Right atrium auricular region (tissue), 2 donors: ENCODE measurements around the gene SAMD4A. TPM values are rescaled to one million over a fixed set of nuclear protein-coding genes. Genes with fewer than 3 reads are reported as not detected.

Experiments
- DNase-seq: peaks from one replicate; pipeline ENCODE4 v3.0.0-alpha.2; 2019; ENCODE audit warnings: low spot score
- H3K27ac ChIP-seq, 2 donors: fragments of 200-600 bp; sonication (generic); 1 replicate in 1 of 2; 2 replicates in 1 of 2; pipeline ENCODE4 v1.5.1; 2016 to 2019
- H3K27me3 ChIP-seq, 2 donors: fragments of 200-600 bp; sonication (generic); one replicate each; pipeline versions ENCODE4 v1.5.1 to v1.6.0; 2017 to 2019
- H3K36me3 ChIP-seq: fragments of 200-600 bp; sonication (generic); one replicate; pipeline ENCODE4 v1.5.1; 2016
- H3K4me1 ChIP-seq, 2 donors: fragments of 200-600 bp; sonication (generic); one replicate each; pipeline versions ENCODE4 v1.5.1 to v1.6.0; 2017 to 2019
- H3K4me3 ChIP-seq, 2 donors: fragments of 200-600 bp; sonication (generic); 1 replicate in 1 of 2; 2 replicates in 1 of 2; pipeline ENCODE4 v1.5.1; 2017 to 2019; ENCODE audit warnings: mild to moderate bottlenecking in 1 of 2, moderate library complexity in 1 of 2
- H3K9me3 ChIP-seq, 2 donors: fragments of 200-600 bp; sonication (generic); one replicate each; pipeline ENCODE4 v1.5.1; 2019
- total RNA-seq, 2 donors: library from RNA; depleted of rRNA; stranded (reverse); fragments of >200 nt; gene quantifications; one replicate each; pipeline ENCODE4 v1.1.0, GENCODE V29; 2016
- TF ChIP-seq, protein P1 (sequence below), 2 donors: fragments of 200-600 bp; sonication (generic); IDR thresholded peaks; one replicate each; pipeline ENCODE4 v1.5.1; 2019; ENCODE audit warnings: antibody characterized with exemption in 2 of 2

Gene SAMD4A
- total RNA-seq, 2 donors from 2014 or later: 74.5 to 102 TPM

DNA sequence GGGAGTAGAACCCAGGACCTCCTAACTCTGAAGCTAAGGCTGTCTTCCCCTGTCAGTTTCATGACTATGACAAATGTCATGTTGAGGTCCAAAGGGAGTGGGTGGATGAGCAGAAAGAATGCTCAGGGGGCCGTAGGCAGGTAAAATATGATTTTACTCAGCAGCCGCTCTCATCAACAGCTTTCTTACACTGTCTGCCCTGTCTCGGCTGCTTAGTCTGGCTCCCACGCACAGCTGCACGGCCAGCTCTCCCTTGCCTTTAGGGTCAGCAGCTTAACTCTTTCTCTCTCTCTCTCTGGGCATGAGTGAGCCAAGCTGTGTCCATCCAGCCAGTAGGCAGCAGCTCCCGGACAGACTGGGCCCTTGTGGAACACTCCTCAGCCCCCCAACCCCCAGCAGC, 240.5 kb downstream of the SAMD4A start:
- H3K36me3 ChIP-seq: no peaks in the 10 kb centered on the region
- no peak overlapping the region for H3K27ac ChIP-seq
- peaks cover 0 to 12% of the 10 kb centered on the region in 2 donors for H3K4me1 ChIP-seq
- H3K27me3 ChIP-seq: no peaks in the 10 kb centered on the region
- H3K4me3 ChIP-seq: no peak overlapping the region
- DNase-seq: no peak
- H3K9me3 ChIP-seq: no peaks in the 10 kb centered on the region
- TF ChIP-seq, protein P1, sequence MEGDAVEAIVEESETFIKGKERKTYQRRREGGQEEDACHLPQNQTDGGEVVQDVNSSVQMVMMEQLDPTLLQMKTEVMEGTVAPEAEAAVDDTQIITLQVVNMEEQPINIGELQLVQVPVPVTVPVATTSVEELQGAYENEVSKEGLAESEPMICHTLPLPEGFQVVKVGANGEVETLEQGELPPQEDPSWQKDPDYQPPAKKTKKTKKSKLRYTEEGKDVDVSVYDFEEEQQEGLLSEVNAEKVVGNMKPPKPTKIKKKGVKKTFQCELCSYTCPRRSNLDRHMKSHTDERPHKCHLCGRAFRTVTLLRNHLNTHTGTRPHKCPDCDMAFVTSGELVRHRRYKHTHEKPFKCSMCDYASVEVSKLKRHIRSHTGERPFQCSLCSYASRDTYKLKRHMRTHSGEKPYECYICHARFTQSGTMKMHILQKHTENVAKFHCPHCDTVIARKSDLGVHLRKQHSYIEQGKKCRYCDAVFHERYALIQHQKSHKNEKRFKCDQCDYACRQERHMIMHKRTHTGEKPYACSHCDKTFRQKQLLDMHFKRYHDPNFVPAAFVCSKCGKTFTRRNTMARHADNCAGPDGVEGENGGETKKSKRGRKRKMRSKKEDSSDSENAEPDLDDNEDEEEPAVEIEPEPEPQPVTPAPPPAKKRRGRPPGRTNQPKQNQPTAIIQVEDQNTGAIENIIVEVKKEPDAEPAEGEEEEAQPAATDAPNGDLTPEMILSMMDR (IDR thresholded peaks at IDR 0.05): no peak

DNA sequence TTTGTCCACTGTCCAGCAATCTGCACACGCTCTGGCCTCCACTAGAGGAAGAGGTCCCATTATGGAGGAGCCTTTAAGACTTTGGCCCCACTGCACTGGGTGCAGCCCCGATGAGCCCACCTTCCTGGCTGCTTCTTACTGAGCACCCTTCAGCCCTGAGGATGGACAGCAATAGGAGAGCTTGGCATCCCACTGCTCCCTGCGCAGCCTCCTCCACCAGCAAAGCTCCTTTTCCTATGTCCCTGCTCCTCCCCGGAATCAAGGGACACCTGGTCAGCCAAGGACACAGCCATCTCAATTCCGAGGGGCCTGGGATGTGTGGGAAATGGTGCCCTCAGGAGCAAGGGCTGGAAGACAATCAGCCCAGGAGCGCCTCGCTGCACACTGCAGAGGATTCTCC, 241.0 kb downstream of the SAMD4A start:
- H3K36me3 ChIP-seq: no peaks in the 10 kb centered on the region
- no peak for DNase-seq
- H3K4me1 ChIP-seq: peaks cover 0 to 12% of the 10 kb centered on the region in 2 donors
- no peaks in the 10 kb centered on the region for H3K9me3 ChIP-seq
- H3K27me3 ChIP-seq: no peaks in the 10 kb centered on the region
- H3K27ac ChIP-seq: no peak overlapping the region
- TF ChIP-seq, protein P1 (IDR thresholded peaks at IDR 0.05): no peak
- H3K4me3 ChIP-seq: no peak overlapping the region

DNA sequence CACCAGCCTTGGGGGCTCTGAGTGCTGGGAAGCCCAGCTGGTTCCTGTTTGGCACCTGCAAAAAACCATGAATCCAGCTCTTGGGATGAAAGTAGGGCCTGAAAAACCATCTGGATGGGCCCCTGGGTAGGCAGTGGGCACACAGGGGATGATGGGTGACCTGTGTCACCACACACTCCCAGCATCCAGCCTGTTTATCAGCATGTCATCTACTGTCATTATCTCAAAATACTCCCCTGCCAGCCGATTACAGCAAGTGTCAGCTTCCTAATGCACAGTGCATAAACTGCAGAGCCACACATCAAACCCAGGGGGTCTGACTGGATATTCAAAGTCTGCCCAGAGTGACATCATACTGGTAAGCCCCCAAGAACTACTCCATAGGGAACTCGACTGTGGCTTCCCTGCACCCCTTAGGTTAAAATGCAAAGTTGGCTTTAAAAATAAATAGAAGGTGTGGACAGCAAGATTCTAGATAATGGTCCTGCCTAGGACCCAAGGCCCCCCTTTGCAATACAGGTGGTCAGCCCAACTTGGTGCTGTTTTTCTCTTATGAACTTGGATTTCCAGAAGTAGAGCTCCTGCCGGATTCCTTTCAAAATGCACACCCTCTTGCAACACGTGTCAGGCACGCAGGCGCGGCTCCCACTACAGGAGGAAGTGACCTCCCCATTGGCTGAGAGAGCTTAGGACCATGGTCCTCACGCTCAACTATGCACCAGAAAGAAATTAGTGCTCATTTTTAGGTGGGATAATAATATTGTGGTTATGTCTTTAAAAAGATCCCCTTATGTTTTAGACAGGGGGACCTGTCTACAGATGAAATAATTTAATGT, 241.6 kb downstream of the SAMD4A start:
- Histone ChIP-seq H3K27ac (no peak overlapping the region), H3K4me1 (peaks cover 0 to 12% of the 10 kb centered on the region in 2 donors), H3K27me3 (no peaks in the 10 kb centered on the region), H3K9me3 (no peaks in the 10 kb centered on the region), H3K36me3 (no peaks in the 10 kb centered on the region), H3K4me3 (no peak overlapping the region)
- TF ChIP-seq, protein P1 (IDR thresholded peaks at IDR 0.05): no peak
- no peak for DNase-seq

DNA sequence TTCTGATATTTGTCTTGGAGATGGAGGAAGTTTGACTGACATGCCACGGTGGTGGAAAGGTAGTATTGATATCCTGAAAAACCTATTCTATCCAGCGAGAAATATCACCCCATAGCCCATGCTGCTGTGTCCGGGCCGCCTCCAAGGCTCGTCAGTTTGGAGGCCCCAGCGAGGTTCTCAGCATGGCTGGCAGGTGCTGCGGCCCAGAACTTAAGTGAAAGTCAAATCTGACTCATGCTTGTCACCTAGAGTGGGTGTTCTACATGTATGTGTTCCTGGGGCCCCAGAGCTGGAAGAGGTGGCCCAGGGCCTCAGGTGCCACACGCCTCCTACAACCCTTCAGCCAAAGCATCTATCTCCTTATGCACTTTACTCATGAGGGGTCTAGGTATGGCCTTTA, 242.8 kb downstream of the SAMD4A start:
- H3K4me3 ChIP-seq: no peak overlapping the region
- no peak overlapping the region for H3K27ac ChIP-seq
- H3K27me3 ChIP-seq: no peaks in the 10 kb centered on the region
- no peak for DNase-seq
- no peaks in the 10 kb centered on the region for H3K36me3 ChIP-seq
- TF ChIP-seq, protein P1 (IDR thresholded peaks at IDR 0.05): no peak
- no peaks in the 10 kb centered on the region for H3K9me3 ChIP-seq
- peaks cover 0 to 12% of the 10 kb centered on the region in 2 donors for H3K4me1 ChIP-seq

- no peak overlapping the region for H3K27ac ChIP-seq
- H3K4me3 ChIP-seq: no peak overlapping the region
- no peaks in the 10 kb centered on the region for H3K9me3 ChIP-seq
- no peaks in the 10 kb centered on the region for H3K27me3 ChIP-seq
- TF ChIP-seq, protein P1 (IDR thresholded peaks at IDR 0.05): no peak
- DNase-seq: no peak
- no peaks in the 10 kb centered on the region for H3K4me1 ChIP-seq
- no peaks in the 10 kb centered on the region for H3K36me3 ChIP-seq
Measured at GRCh38 chr14:54812617-54813016, 245.7 kb downstream of the SAMD4A start.
